Ureter (tissue), 1 donor: ENCODE measurements around the gene MDP1. TPM values are rescaled to one million over a fixed set of nuclear protein-coding genes. Genes with fewer than 3 reads are reported as not detected.
"Not testable (repeated sequence)": the region's sequence is repeated elsewhere in the genome, so short reads cannot be mapped to it uniquely, and the experiment has no call there.

ENCODE experiments used
- DNase-seq: peaks from one replicate; pipeline ENCODE4 v3.0.0-alpha.2; 2020; ENCODE audit warnings: low spot score
- total RNA-seq: library from RNA; stranded (reverse); gene quantifications from one replicate; pipeline ENCODE4 v1.2.4, GENCODE V29; 2023
- donor health status: DM: yes; HTN: yes; CAD: no.

The MDP1 gene
- total RNA-seq, 1 donor from 2014 or later: 17.0 TPM

DNA sequence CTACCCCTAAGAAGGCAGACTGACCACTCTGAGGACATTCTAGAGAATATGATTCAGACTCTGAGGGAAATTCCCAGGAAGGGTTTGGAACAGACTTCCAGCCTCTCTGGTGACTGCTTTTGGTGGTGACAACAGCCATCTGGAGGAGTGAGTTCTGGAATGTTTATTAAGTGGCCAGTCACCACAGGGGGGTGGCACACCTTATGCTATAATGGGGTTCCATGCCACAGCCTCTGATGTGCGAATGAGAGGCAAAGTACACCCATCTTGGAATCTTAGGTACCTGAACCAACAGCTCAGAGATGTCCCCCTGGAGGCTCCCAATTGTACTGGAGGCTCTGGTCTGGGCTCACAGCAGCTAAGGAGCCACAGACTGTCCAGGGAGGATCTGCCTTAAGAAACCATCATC lies 36.0 kb upstream of the MDP1 start:
- DNase-seq: no peak

DNA sequence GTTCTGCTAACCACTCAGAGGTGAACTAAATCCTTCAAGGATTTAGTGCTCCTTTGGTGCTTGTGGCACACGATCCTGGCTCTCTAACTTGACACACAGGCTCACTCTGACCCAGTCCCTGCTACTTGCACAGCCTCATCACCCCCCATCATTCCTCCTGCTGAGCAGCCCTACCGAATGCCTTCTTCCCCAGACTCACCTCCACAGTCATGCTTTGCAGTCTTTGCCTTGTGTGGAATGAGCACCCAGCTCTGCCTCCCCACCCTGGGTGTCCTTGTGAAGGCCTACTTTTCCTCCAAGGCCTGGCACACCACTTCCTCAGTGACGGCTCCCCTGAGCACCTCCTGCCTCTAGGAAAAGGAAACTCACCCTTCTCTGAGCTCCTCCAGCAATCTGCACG lies 34.5 kb upstream of the MDP1 start:
- DNase-seq: no peak

DNA sequence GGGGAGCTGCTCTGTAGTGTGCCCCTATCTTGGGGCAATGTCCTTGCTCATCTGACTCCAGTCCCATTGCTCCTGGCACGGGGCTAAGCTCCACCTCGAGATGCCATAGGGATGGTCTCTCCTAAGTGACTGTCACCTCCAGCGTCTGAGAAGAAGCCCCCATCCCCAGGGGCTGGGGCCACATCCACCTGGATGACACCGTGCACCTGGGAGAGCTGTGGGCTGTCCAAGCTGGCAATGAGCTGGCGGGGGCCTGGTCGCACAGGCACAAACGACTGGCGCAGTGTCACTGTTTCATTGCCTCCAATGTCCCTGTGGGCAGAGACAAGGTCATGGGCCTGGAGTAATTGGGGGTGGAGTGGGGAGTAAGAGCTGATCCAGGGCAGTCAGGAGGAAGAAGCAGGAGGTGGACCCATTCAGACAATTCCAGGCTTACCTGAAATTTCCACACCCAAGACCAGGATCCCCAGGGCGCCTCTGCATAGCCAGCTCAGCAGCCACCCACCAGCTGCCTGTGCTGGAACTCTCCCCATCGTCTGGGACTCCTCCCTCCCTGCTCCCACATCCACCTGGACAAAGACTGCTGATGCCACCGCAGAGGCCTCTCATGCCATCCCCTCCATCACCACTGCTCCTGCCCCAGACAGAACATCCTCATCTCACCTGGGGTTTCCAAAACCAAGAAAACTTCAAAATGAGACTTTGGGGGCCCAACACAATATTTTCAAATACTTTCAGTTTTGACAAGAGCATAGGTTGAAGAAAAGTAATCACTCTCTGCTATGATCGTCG lies 33.6 kb upstream of the MDP1 start:
- DNase-seq: no peak

DNA sequence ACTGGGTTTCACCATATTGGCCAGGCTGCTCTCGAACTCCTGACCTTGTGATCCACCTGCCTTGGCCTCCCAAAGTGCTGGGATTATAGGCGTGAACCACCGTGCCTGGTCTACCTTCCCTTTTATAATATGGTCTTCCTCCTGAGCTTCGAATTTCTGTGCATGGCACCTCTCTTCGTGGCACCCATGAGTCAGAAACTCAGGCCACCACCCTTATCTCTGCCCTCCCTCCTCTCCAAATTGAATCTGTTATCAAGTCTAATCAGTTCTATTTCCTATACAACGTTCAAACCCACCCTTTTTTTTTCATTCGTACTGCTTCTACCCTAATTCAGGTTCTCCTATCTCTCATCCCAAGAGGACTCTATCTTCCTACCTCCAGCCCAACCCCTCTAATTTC lies 31.6 kb upstream of the MDP1 start:
- no peak for DNase-seq

DNA sequence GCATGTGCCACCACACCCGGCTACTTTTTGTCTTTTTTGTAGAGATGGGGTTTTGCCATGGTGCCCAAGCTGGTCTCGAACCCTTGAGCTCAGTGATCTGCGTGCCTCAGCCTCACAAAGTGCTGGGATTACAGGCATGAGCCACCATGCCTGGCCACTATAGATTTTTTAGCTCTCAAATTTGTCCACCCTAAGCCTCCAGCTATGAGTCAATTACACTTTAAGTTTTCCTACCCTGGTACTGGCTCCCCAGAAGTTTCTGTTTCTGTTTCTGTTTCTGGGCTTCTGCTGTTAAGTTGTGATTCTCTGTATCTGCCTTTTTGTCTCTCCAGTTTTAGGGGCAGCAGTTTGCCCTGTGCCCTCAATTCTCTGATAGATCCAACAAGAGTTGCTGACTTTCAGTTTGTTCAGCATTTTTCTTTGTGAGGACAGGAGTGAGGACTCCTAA lies 30.9 kb upstream of the MDP1 start:
- DNase-seq: no peak

DNA sequence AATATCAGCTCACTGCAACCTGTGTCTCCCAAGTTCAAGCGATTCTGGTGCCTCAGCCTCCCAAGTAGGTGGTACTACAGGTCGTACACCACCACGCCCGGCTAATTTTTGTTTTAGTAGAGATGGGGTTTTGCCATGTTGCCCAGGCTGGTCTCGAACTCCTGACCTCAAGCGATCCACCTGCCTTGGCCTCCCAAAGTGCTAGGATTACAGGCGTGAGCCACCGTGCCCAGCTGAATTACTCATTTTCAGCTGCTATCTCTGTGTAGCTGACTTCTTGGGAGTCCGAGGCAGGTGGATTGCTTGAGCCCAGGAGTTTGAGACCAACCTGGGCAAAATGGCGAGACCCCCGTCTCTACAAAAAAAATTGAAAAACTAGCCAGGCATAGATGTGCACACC lies 29.5 kb upstream of the MDP1 start:
- DNase-seq: not testable (repeated sequence)

DNA sequence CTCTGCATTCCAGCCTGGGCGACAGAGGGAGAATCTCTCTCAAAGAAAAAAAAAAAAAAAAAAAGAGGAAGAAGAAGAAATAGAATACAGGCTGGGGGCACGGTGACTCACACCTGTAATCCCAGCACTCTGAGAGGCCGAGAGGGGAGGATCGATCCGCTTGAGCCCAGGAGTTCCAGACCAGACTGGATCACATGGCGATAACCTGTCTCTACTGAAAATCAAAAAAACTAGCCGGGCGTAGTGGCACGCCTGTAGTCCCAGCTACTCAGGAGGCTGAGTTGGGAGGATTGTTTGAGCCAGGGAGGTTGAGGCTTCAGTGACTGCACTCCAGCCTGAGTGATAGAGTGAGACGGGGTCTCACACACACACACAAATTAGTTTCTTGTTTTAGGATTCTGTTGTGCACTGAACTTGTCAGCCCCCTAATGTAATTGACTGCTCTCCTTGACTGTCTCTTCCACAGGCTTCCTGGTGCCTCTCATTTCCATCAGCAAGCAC lies 27.5 kb upstream of the MDP1 start:
- DNase-seq: no peak

DNA sequence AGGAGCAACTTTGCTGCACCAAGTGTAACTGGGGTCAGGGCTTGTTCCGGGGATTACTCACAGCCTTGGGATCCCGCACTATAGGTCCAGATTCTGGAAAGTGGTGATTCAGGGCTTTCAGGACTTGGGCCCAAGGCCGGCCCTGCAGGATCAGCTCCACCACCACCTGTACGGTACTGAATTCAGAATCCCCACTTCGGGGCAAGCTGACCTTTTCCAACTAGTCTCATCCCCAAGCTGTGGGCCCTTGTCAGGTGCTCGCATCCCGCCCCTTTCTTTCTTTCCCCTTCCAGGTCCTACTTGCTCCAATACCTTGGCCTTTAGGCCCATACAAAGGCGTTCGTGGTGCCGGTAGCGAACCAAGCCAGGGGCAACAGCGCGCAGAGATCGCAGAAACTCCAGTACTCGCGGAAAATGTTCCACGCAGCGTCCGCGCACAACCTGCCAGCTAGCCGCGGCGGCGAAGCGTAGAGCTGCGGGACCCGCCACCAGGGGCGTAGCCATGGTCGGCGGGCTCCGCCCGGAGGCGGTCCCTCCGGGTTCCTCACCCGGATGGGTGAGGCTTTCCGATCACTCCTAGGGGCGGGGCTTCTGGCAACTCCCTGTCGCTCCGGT lies 26.1 kb upstream of the MDP1 start:
- DNase-seq: peak; percentile 94

DNA sequence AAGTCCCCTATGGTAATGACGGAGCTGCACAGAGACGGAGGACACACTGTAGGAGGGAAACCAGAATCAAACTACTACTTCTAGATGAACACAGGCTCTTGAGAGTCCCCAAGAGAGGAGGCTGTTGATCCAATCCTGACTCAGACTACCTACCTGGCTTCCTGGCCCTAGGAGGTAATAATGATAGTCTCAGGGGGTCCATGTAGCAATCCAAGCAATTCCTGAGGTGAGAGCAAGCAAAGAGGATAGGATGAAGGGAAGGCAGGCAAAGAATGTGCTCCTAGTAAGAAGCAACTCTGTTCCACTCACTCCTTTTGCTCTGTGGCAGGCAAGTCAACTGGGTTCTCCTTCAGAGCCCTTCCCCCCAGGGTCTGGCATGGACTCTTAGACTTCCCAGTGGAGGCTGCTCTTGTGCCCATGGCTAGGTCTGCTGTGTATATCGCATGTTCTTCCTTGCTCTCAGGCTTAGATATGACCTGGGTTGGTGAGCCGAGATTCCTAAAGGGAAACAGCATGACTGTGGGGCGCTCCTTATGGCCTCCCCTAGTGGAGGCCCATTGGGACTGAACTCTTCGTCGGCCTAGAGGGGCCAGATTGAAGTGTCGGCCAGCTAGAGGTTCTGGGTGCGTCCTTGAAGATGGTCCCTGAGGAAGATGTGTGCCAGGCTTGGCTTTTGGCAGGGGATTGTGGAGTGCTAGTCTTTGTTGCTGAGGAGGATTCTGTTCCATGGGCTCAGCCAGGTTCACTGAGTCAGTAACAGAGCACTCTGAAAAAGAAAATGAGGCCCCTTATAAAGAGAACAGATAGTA lies 24.4 kb upstream of the MDP1 start:
- no peak for DNase-seq

DNA sequence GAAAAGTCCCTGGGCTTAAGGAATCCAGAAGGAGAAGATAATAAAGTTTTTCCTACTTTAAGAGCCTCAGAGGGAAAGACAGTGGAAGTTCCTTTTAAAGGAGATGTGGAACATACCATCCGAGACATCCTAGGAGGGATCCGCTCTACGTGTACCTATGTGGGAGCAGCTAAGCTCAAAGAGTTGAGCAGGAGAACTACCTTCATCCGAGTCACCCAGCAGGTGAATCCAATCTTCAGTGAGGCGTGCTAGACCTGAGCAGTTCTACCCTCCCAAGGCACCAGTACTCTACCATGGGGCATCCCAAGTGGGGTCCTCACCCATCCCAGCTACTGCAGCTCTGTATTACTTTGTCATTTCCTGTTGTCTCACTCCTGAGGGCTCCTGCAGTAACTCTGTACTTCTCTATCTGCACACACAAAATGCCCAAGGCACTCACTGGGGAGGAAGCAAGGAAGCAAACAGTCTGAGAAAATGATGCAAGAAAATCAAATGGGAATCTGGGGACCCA lies 22.7 kb upstream of the MDP1 start:
- DNase-seq: no peak

DNA sequence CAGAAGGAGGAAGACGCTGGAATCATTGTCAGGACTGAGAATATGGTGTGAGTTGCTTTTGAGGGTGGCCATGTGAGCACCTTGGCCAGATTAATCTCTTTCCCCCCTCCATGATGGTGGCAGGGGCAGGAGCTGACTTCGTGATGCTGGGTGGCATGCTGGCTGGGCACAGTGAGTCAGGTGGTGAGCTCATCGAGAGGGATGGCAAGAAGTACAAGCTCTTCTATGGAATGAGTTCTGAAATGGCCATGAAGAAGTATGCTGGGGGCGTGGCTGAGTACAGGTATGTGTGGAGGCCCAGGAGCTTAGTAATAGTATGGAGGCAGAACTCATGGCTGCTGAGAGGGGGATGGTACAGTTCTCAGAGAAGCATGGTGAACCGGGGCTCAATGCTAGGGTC lies 22.3 kb upstream of the MDP1 start:
- DNase-seq: no peak

DNA sequence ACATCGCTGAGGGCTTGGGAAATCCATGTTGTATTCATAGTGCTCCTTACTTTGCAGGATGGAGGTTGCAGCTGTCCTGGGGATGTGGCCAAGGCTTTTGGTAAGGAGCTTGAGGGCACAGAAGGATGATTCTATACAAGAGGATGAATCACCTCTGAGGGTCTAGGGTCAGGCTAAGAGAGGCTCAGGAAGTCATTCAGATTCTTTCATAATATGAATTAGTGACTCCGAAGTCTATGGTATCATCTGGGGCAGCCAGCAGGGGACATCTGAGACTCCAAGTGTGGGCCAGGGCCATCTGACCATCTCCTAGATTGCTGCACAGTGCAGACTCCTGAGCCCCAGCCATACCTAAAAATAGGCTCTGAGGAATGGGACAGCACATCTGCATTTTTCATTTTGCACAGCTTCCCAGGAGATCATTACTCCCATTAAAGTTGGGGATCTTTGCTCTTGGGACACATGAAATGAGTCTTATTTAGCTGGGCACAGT lies 21.6 kb upstream of the MDP1 start:
- DNase-seq: no peak

DNA sequence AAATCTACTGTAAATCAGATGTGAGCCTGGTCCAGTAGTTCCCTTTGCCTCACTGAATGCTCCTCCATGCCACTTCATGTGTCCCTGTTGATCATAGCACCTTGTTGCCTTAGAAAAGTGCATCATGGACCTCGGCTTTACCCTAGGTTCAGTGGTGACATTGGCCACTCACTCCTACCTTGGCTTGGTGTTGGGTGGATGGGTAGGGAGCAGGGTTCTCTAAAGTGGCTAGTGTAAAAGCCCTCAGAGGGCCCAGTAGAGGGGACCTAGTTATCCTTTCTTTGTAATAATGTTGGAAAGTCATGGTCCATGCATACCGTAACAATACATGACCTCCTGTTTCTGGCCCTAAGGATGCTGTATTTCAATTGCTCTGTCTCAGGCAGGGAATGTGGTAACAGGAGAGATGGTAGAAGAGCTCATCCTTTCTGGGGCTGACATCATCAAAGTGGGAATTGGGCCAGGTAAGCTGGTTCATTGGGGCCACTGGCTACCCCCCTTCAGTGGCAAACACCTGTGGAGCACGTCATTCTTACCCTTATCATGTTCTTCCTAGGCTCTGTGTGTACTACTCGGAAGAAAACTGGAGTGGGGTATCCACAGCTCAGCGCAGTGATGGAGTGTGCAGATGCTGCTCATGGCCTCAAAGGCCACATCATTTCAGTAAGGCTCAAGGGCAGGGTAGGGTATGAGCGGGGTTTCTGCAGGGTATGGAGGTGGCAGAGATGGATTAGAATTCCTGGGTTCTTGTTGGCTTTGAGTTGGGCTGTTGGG lies 21.0 kb upstream of the MDP1 start:
- DNase-seq: no peak

DNA sequence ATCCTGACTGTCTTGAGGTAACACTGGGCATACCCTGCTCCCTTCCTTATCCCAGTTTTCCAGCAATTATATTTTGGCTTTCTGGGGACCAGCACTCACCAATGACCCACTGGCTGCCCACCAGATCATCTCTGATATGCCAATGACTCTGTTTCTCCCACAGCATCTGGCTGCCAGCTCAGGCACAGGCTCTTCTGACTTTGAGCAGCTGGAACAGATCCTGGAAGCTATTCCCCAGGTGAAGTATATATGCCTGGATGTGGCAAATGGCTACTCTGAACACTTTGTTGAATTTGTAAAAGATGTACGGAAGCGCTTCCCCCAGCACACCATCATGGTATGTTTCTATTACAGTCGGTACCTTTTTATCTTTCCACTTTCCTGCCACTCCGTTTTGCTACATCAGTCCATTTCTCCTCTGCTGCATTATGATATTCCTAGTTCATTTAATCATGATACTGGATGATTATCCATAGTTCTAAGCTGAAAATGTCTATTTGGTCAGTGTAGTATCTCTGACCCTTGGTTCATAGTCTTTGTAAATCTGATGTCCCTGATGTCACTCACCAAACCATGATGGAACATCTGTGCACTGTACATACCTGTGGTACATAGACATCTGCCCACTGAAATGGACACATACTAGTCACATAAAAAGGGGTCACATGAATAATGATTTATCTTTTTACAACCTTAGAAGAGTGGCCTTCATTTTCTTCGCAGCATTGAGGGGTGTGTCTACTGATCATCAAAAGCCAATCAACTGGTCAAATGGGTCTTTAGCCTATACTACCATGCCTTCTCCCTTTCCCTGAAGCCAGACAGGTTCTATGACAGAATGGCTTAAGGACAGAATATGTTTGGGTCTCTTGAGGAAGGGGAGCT lies 20.2 kb upstream of the MDP1 start:
- DNase-seq: no peak

DNA sequence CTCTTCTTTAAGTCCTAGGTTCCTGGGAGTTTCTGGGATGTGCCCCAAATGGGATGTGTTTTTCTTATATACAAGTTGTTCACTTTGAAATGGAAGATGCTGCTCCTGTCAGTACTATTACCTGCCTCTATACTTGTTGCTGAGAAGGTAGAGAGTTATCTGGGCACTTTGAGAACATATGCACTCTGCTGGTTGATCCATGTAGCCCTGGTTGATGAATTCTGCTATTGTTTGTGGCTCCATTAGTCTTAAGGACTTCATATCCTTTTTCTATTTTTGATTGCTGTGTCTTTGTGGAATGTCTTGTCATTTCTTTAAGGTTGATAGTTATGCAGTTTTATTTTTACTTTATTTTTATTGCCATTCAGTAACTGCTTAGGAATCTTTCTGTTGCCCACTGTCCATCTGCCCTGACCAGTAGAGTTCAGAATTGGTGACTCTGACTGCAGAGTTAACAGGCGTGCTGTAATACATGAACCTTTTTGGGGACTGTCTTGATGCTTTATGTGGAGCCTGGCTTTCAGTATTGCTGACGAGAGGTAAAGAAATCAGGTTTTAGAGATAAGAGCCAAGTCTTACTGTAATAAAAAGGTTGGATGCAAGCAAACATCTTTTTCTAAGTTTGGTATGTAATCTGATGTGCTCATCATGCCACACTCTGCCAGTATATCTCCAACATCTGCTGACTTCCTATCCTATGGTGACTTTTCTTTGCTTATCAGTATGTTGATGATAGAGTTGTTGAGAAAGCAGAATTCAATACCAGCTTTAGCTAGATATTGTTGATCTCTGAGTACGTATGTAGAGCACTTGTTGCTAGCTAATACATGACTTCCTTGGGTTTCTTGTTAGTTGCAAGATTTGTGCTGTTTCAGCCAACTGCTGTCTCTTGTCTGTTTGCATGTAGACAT lies 18.5 kb upstream of the MDP1 start:
- DNase-seq: no peak

DNA sequence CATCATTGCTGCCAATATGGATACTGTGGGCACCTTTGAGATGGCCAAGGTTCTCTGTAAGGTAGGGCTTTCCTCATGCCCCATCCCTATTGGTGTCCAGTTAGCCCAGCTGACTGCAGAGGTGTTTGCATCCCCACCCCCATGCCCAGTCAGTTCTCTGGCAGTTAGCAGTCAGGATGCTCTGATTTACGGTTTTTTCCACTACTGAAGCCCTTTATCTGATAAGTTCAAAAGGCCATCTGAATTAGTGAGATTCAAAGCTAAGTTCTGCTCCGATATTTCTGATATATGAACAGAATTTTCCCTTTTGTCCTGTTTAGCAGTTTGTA lies 17.6 kb upstream of the MDP1 start:
- no peak for DNase-seq

DNA sequence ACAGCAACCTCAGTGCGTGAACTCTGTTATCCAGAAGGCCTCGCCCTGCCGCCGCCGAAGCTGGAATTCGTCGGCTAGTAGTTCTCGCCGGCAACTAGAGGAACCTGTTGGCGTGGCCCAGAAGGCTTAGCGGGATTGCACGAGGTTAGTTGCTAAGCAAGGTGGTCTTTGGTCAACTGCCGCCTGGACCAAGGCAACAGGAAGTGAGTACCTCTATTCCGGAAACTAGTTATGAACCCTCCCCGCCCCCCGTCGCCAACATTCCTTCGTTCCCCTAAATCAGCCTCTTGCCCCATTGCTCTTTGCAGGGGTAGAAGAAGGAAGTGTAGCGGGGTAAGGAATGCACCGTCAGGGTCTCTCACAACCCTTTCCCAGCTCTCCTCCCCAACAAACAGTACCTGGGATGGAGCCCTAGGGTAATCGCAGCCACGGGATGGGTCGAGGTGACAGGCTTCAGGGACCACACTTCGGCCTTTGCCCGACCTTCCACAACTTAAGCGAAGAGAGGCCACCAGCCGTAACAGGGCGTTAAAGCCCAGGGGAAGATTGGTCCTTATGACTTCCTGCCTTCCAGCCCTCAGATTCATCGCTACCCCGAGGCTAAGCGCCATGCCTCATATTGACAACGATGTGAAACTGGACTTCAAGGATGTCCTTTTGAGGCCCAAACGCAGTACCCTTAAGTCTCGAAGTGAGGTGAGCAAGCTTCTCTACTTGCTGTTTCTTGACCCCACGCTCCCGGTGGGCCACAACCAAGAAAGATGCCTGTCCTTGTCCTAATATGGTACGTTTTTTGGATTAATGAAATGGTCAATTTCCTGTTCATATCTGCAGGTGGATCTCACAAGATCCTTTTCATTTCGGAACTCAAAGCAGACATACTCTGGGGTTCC lies 17.0 kb upstream of the MDP1 start, which contains the start of gene GMPR2:
GMPR2 (plus strand) TSS at position 285 of the 893 bp plus-strand sequence; CDS start at position 610, 325 bp downstream.
- DNase-seq: no peak

DNA sequence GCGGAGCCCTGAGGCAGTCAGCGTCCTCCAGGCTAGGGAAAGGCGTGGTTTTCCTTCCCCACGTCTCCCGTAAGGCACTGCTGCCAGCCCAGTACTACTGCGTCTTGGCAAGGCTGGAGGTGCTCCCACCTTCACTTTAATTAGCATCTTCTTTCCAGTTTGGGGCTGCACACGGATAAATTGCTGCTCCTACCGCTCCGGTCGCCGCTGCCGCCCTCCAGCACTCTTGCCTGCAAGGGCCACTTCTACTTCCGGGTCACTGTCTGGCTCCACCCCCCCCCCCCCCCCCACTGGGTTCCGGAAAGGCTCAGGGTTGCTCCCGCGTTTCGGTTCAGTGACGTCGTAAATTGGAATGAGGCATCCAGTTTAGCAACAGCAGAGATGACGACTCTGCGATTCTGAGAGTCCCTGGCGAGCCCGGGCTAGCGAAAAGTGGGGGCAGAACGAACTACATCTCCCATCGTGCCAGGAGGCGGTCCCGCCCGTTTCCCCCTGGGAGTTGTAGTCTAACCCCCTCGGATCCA lies 16.3 kb upstream of the MDP1 start, which contains the start of gene NEDD8:
NEDD8 (minus strand) TSS at position 247 of the 524 bp plus-strand sequence; CDS start at position 147, 100 bp downstream.
- DNase-seq: peak; percentile 95
